SU-DHL-6 (cell line): ENCODE data around the gene MXD4.

Experiments
- CTCF ChIP-seq: fragments of 200-600 bp; sonication (generic); IDR thresholded peaks from one replicate; pipeline ENCODE4 v1.5.1; 2017; ENCODE audit warnings: antibody characterized with exemption, mild to moderate bottlenecking, low read length, moderate library complexity; ENCODE audit not compliant: insufficient read depth, poor library complexity, severe bottlenecking
- EZH2phosphoT487 ChIP-seq: fragments of 200-600 bp; sonication (generic), shearing (Covaris generic); conservative IDR thresholded peaks from 2 replicates; pipeline ENCODE4 v1.6.1; 2018; ENCODE audit warnings: mild to moderate bottlenecking, antibody characterized with exemption, low read length, moderate library complexity, mixed read lengths

GRCh38 chr4:2281575-2282343 is 19.9 kb upstream of the MXD4 start:
- no peak for TF ChIP-seq CTCF
- TF ChIP-seq EZH2phosphoT487 = no peak
